GM19238 (cell line): ENCODE data around the gene CYBA.

ENCODE experiments used
- DNase-seq: peaks from one replicate; pipeline ENCODE4 v3.0.0; 2011; ENCODE audit warnings: low spot score; ENCODE audit not compliant: insufficient read length

The CYBA gene

GRCh38 chr16:88631920-88632586 is 18.8 kb downstream of the CYBA start:
- DNase-seq: no peak

GRCh38 chr16:88631384-88631783 is 19.5 kb downstream of the CYBA start:
- DNase-seq: no peak

GRCh38 chr16:88630941-88631340 is 19.9 kb downstream of the CYBA start:
- no peak for DNase-seq

GRCh38 chr16:88630433-88630832 is 20.4 kb downstream of the CYBA start:
- no peak for DNase-seq

GRCh38 chr16:88629835-88630234 is 21.0 kb downstream of the CYBA start:
- DNase-seq: no peak

GRCh38 chr16:88628512-88628974 is 22.3 kb downstream of the CYBA start:
- DNase-seq: no peak

- DNase-seq: no peak
Observed at GRCh38 chr16:88627531-88628411, 23.1 kb downstream of the CYBA start.

- no peak for DNase-seq
Observed at GRCh38 chr16:88626646-88627045, 24.2 kb downstream of the CYBA start.

GRCh38 chr16:88624977-88625576 is 25.8 kb downstream of the CYBA start:
- no peak for DNase-seq

GRCh38 chr16:88624481-88624880 is 26.4 kb downstream of the CYBA start:
- DNase-seq: no peak

- DNase-seq: no peak
Observed at GRCh38 chr16:88623858-88624257, 27.0 kb downstream of the CYBA start.

GRCh38 chr16:88622866-88623265 is 28.0 kb downstream of the CYBA start:
- no peak for DNase-seq

- DNase-seq: no peak
Observed at GRCh38 chr16:88622125-88622524, 28.7 kb downstream of the CYBA start.

- DNase-seq: no peak
Observed at GRCh38 chr16:88619859-88620815, 30.7 kb downstream of the CYBA start.

GRCh38 chr16:88618956-88619667 is 31.7 kb downstream of the CYBA start:
- DNase-seq: no peak

- no peak for DNase-seq
Observed at GRCh38 chr16:88618182-88618955, 32.5 kb downstream of the CYBA start.

GRCh38 chr16:88617268-88618031 is 33.4 kb downstream of the CYBA start:
- DNase-seq: no peak

- no peak for DNase-seq
Observed at GRCh38 chr16:88616736-88617135, 34.1 kb downstream of the CYBA start.

- DNase-seq: no peak
Observed at GRCh38 chr16:88616320-88616719, 34.5 kb downstream of the CYBA start.
